Measurements from ENCODE around the gene SLC24A3.

DNA sequence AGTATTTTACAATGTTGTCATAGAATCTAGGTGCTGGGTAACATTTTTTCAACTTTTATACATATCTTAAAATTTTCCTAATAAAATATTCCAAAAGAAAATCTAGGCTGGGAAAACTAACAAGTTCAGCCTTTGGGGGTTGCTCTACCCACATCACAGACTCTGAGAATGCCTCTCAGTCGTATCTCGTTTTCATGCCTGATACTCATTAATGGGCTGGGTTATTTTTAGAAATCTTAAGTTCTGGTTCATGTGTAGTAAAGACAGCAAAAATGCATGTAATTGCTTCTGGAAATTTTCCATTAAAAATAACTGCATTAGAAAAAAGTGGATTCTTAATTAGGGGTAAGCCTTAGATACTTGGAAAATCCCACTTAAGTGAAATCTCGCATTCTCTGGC lies 149.3 kb downstream of the SLC24A3 start:
- no peak for TF ChIP-seq POLR2AphosphoS5 (IDR thresholded peaks at IDR 0.05)
- TF ChIP-seq, protein P1, sequence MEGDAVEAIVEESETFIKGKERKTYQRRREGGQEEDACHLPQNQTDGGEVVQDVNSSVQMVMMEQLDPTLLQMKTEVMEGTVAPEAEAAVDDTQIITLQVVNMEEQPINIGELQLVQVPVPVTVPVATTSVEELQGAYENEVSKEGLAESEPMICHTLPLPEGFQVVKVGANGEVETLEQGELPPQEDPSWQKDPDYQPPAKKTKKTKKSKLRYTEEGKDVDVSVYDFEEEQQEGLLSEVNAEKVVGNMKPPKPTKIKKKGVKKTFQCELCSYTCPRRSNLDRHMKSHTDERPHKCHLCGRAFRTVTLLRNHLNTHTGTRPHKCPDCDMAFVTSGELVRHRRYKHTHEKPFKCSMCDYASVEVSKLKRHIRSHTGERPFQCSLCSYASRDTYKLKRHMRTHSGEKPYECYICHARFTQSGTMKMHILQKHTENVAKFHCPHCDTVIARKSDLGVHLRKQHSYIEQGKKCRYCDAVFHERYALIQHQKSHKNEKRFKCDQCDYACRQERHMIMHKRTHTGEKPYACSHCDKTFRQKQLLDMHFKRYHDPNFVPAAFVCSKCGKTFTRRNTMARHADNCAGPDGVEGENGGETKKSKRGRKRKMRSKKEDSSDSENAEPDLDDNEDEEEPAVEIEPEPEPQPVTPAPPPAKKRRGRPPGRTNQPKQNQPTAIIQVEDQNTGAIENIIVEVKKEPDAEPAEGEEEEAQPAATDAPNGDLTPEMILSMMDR (IDR thresholded peaks at IDR 0.05): no peak

Measured in breast epithelium (tissue), 3 donors.